ENCODE results near the gene ARPP19.
"Not testable (repeated sequence)": the region's sequence is repeated elsewhere in the genome, so short reads cannot be mapped to it uniquely, and the experiment has no call there.

- not testable (repeated sequence) for TF ChIP-seq EP300 (IDR thresholded peaks at IDR 0.05; ENCODE audit: borderline replicate concordance in 1 of 2, low read depth in 1 of 2, low read length in 1 of 2); ZBTB33 (IDR thresholded peaks at IDR 0.05; ENCODE audit: borderline replicate concordance, low read depth); CTCF (IDR thresholded peaks at IDR 0.05)
Measured at GRCh38 chr15:52575573-52575972, 6.7 kb upstream of the ARPP19 start.
